DND-41 (cell line): ENCODE data around the gene MACROH2A2.
A peak's percentile ranks its signal among the peaks of the same experiment; 100 is the strongest.

Source experiments
- ATAC-seq: fragments of 200-7000 bp; cut with Tn5 transposase; 3 replicates; pipeline ENCODE4 v1.9.1; 2021; ENCODE audit warnings: low read depth; ENCODE audit not compliant: insufficient read depth
- DNase-seq: peaks from one replicate; pipeline ENCODE4 v3.0.0-alpha.2; 2020
- H2AFZ ChIP-seq: 2 replicates; pipeline ENCODE4 v1.6.0; 2012; ENCODE audit warnings: low read depth, low read length
- H3K27ac ChIP-seq: 2 replicates; pipeline ENCODE4 v1.5.1; 2012; ENCODE audit warnings: low read length, inconsistent platforms
- H3K27me3 ChIP-seq: fragments of 200-600 bp; sonication (generic); 2 replicates; pipeline ENCODE4 v1.6.0; 2012; ENCODE audit warnings: low read length, mild to moderate bottlenecking, inconsistent platforms; ENCODE audit not compliant: insufficient read depth, poor library complexity
- H3K36me3 ChIP-seq: 2 replicates; pipeline ENCODE4 v1.5.1; 2012; ENCODE audit warnings: low read length, inconsistent platforms; ENCODE audit not compliant: insufficient read depth
- H3K4me1 ChIP-seq: 2 replicates; pipeline ENCODE4 v1.5.1; 2012; ENCODE audit warnings: mild to moderate bottlenecking, low read length; ENCODE audit not compliant: insufficient read depth
- H3K4me2 ChIP-seq: 2 replicates; pipeline ENCODE4 v1.6.0; 2012; ENCODE audit warnings: mild to moderate bottlenecking, moderate library complexity, low read length, inconsistent platforms; ENCODE audit not compliant: insufficient read depth
- H3K4me3 ChIP-seq, 2 experiments: fragments of 200-600 bp in 1 of 2; shearing (Covaris generic) in 1 of 2; 2 replicates each; pipeline ENCODE4 v1.5.1; 2012 to 2016; ENCODE audit warnings: inconsistent platforms in 2 of 2, low read length in 2 of 2, mild to moderate bottlenecking in 2 of 2, low read depth in 1 of 2, moderate library complexity in 1 of 2
- H3K79me2 ChIP-seq: 2 replicates; pipeline ENCODE4 v1.6.0; 2012; ENCODE audit warnings: low read length, inconsistent platforms; ENCODE audit not compliant: insufficient read depth
- H3K9ac ChIP-seq: 2 replicates; pipeline ENCODE4 v1.6.0; 2012; ENCODE audit warnings: low read depth, mild to moderate bottlenecking, inconsistent platforms, low read length, moderate library complexity
- H3K9me3 ChIP-seq: 2 replicates; pipeline ENCODE4 v1.5.1; 2012; ENCODE audit warnings: low read length, moderate library complexity, mild to moderate bottlenecking, inconsistent platforms; ENCODE audit not compliant: insufficient read depth, severe bottlenecking
- H4K20me1 ChIP-seq: 2 replicates; pipeline ENCODE4 v1.6.0; 2012; ENCODE audit warnings: low read length; ENCODE audit not compliant: insufficient read depth
- CTCF ChIP-seq: IDR thresholded peaks from 2 replicates; pipeline ENCODE4 v1.5.1; 2012; ENCODE audit warnings: borderline replicate concordance, low read length, moderate library complexity, mild to moderate bottlenecking; ENCODE audit not compliant: poor library complexity, severe bottlenecking; ENCODE audit errors: extremely low read depth
- EZH2 ChIP-seq: IDR thresholded peaks from 3 replicates; pipeline ENCODE4 v1.6.1; 2012; ENCODE audit warnings: borderline replicate concordance, low read depth, mild to moderate bottlenecking, moderate library complexity, low read length, inconsistent platforms; ENCODE audit not compliant: severe bottlenecking

MACROH2A2 gene

GRCh38 chr10:70132098-70133029 lies 79.7 kb downstream of the MACROH2A2 start, which contains the start of gene AIFM2:
Gene AIFM2, minus strand, starts transcription at chr10:70132825. Its CDS starts 8,741 bp downstream, at chr10:70124084.
- Histone ChIP-seq H3K27ac (no peak within 1 kb of the TSS), H3K4me1 (no peaks in the 10 kb centered on the region), H3K27me3 (no peaks in the 10 kb centered on the region), H3K9me3 (no peaks in the 10 kb centered on the region), H4K20me1 (0 out of 2 replicates have a peak, but pooled peaks cover under 1% of the 10 kb centered on the region), H2AFZ (no peak within 1 kb of the TSS), H3K36me3 (no peaks in the 10 kb centered on the region), H3K79me2 (no peaks in the 10 kb centered on the region), H3K4me3 (no peak within 1 kb of the TSS), H3K9ac (no peak within 1 kb of the TSS), H3K4me2 (no peak within 1 kb of the TSS)
- DNase-seq: peak; percentile 17
- ATAC-seq: no peak
- TF ChIP-seq EZH2: no peak
- no peak for TF ChIP-seq CTCF

GRCh38 chr10:70135046-70135445 lies 82.4 kb downstream of the MACROH2A2 start:
- TF ChIP-seq EZH2: no peak
- TF ChIP-seq CTCF: no peak
- DNase-seq (no peak), ATAC-seq (no peak)
- H2AFZ ChIP-seq: no peak overlapping the region
- no peak overlapping the region for H3K4me3 ChIP-seq
- no peak overlapping the region for H3K27ac ChIP-seq
- peaks cover 9% of the 10 kb centered on the region; the same call in 1 of the 2 replicates for H3K36me3 ChIP-seq
- no peaks in the 10 kb centered on the region for H3K79me2 ChIP-seq
- H3K9ac ChIP-seq: no peak overlapping the region
- no peak overlapping the region for H3K4me2 ChIP-seq
- H4K20me1 ChIP-seq: 0 out of 2 replicates have a peak, but pooled peaks cover 2% of the 10 kb centered on the region
- no peaks in the 10 kb centered on the region for H3K4me1 ChIP-seq
- H3K9me3 ChIP-seq: no peaks in the 10 kb centered on the region
- H3K27me3 ChIP-seq: no peaks in the 10 kb centered on the region

GRCh38 chr10:70135684-70136083 lies 83.0 kb downstream of the MACROH2A2 start:
- H3K9me3 ChIP-seq: no peaks in the 10 kb centered on the region
- no peak for DNase-seq

More at GRCh38 chr10:70135684-70136083, 83.0 kb downstream of the MACROH2A2 start:
- H3K36me3 ChIP-seq: peaks cover 12% of the 10 kb centered on the region; the same call in 1 of the 2 replicates
- no peak overlapping the region for H3K4me3 ChIP-seq
- no peak for ATAC-seq
- H4K20me1 ChIP-seq: 0 out of 2 replicates have a peak, but pooled peaks cover 2% of the 10 kb centered on the region
- H3K27ac ChIP-seq: no peak overlapping the region
- H3K79me2 ChIP-seq: no peaks in the 10 kb centered on the region
- no peak overlapping the region for H2AFZ ChIP-seq
- no peak for TF ChIP-seq CTCF
- TF ChIP-seq EZH2: no peak
- no peaks in the 10 kb centered on the region for H3K4me1 ChIP-seq
- no peak overlapping the region for H3K4me2 ChIP-seq
- no peak overlapping the region for H3K9ac ChIP-seq
- no peaks in the 10 kb centered on the region for H3K27me3 ChIP-seq
